Measurements from ENCODE around the gene GTF3C4. TPM values are rescaled to one million over a fixed set of nuclear protein-coding genes. Genes with fewer than 3 reads are reported as not detected.

GTF3C4 gene
- polyA plus RNA-seq, 3 donors = 24.2 to 31.1 (median 26.5) TPM

- DNase-seq (ENCODE audit: extremely low read depth in 1 of 11, low read depth in 9 of 11, low spot score in 4 of 11) = no peak
Observed at GRCh38 chr9:132721661-132722060, 51.4 kb downstream of the GTF3C4 start.

- DNase-seq (ENCODE audit: extremely low read depth in 1 of 11, low read depth in 9 of 11, low spot score in 4 of 11) = no peak
Observed at GRCh38 chr9:132722564-132723065, 52.4 kb downstream of the GTF3C4 start.

- no peak for DNase-seq (ENCODE audit: extremely low read depth in 1 of 11, low read depth in 9 of 11, low spot score in 4 of 11)
Observed at GRCh38 chr9:132723809-132724208, 53.5 kb downstream of the GTF3C4 start.

- no peak for DNase-seq (ENCODE audit: extremely low read depth in 1 of 11, low read depth in 9 of 11, low spot score in 4 of 11)
Observed at GRCh38 chr9:132725306-132725705, 55.0 kb downstream of the GTF3C4 start.

- no peak for DNase-seq (ENCODE audit: extremely low read depth in 1 of 11, low read depth in 9 of 11, low spot score in 4 of 11)
Observed at GRCh38 chr9:132726576-132727130, 56.4 kb downstream of the GTF3C4 start.

GRCh38 chr9:132728071-132728470 is 57.8 kb downstream of the GTF3C4 start:
- no peak for DNase-seq (ENCODE audit: extremely low read depth in 1 of 11, low read depth in 9 of 11, low spot score in 4 of 11)

- no peak for DNase-seq (ENCODE audit: extremely low read depth in 1 of 11, low read depth in 9 of 11, low spot score in 4 of 11)
Observed at GRCh38 chr9:132728497-132728896, 58.2 kb downstream of the GTF3C4 start.

- no peak for DNase-seq (ENCODE audit: extremely low read depth in 1 of 11, low read depth in 9 of 11, low spot score in 4 of 11)
Observed at GRCh38 chr9:132729235-132729890, 59.1 kb downstream of the GTF3C4 start.

GRCh38 chr9:132730054-132731033 is 60.1 kb downstream of the GTF3C4 start:
- no peak for DNase-seq (ENCODE audit: extremely low read depth in 1 of 11, low read depth in 9 of 11, low spot score in 4 of 11)

GRCh38 chr9:132731230-132731629 is 61.0 kb downstream of the GTF3C4 start:
- DNase-seq (ENCODE audit: extremely low read depth in 1 of 11, low read depth in 9 of 11, low spot score in 4 of 11) = no peak

GRCh38 chr9:132732326-132733259 is 62.3 kb downstream of the GTF3C4 start:
- no peak for DNase-seq (ENCODE audit: extremely low read depth in 1 of 11, low read depth in 9 of 11, low spot score in 4 of 11)

GRCh38 chr9:132733260-132733815 is 63.1 kb downstream of the GTF3C4 start:
- no peak for DNase-seq (ENCODE audit: extremely low read depth in 1 of 11, low read depth in 9 of 11, low spot score in 4 of 11)

GRCh38 chr9:132739710-132740310 is 69.5 kb downstream of the GTF3C4 start:
- DNase-seq (ENCODE audit: extremely low read depth in 1 of 11, low read depth in 9 of 11, low spot score in 4 of 11) = no peak

GRCh38 chr9:132740526-132741309 is 70.5 kb downstream of the GTF3C4 start:
- DNase-seq (ENCODE audit: extremely low read depth in 1 of 11, low read depth in 9 of 11, low spot score in 4 of 11) = no peak

GRCh38 chr9:132742821-132743311 is 72.6 kb downstream of the GTF3C4 start:
- DNase-seq (ENCODE audit: extremely low read depth in 1 of 11, low read depth in 9 of 11, low spot score in 4 of 11) = no peak

- no peak for DNase-seq (ENCODE audit: extremely low read depth in 1 of 11, low read depth in 9 of 11, low spot score in 4 of 11)
Observed at GRCh38 chr9:132743931-132744479, 73.7 kb downstream of the GTF3C4 start.

Data from renal cortex interstitium (tissue), 11 donors.